Right atrium auricular region (tissue), 2 donors: ENCODE measurements around the gene ADGRG1. TPM values are rescaled to one million over a fixed set of nuclear protein-coding genes. Genes with fewer than 3 reads are reported as not detected.

Experiments
- DNase-seq: peaks from one replicate; pipeline ENCODE4 v3.0.0-alpha.2; 2019; ENCODE audit warnings: low spot score
- H3K27ac ChIP-seq, 2 donors: fragments of 200-600 bp; sonication (generic); 1 replicate in 1 of 2; 2 replicates in 1 of 2; pipeline ENCODE4 v1.5.1; 2016 to 2019
- H3K27me3 ChIP-seq, 2 donors: fragments of 200-600 bp; sonication (generic); one replicate each; pipeline versions ENCODE4 v1.5.1 to v1.6.0; 2017 to 2019
- H3K36me3 ChIP-seq: fragments of 200-600 bp; sonication (generic); one replicate; pipeline ENCODE4 v1.5.1; 2016
- H3K4me1 ChIP-seq, 2 donors: fragments of 200-600 bp; sonication (generic); one replicate each; pipeline versions ENCODE4 v1.5.1 to v1.6.0; 2017 to 2019
- H3K4me3 ChIP-seq, 2 donors: fragments of 200-600 bp; sonication (generic); 1 replicate in 1 of 2; 2 replicates in 1 of 2; pipeline ENCODE4 v1.5.1; 2017 to 2019; ENCODE audit warnings: mild to moderate bottlenecking in 1 of 2, moderate library complexity in 1 of 2
- H3K9me3 ChIP-seq, 2 donors: fragments of 200-600 bp; sonication (generic); one replicate each; pipeline ENCODE4 v1.5.1; 2019
- CTCF ChIP-seq, 2 donors: fragments of 200-600 bp; sonication (generic); IDR thresholded peaks; one replicate each; pipeline ENCODE4 v1.5.1; 2019; ENCODE audit warnings: antibody characterized with exemption in 2 of 2
- total RNA-seq, 2 donors: library from RNA; depleted of rRNA; stranded (reverse); fragments of >200 nt; gene quantifications; one replicate each; pipeline ENCODE4 v1.1.0, GENCODE V29; 2016

ADGRG1 gene
- total RNA-seq, 2 donors from 2014 or later = 12.6 to 25.5 TPM

DNA sequence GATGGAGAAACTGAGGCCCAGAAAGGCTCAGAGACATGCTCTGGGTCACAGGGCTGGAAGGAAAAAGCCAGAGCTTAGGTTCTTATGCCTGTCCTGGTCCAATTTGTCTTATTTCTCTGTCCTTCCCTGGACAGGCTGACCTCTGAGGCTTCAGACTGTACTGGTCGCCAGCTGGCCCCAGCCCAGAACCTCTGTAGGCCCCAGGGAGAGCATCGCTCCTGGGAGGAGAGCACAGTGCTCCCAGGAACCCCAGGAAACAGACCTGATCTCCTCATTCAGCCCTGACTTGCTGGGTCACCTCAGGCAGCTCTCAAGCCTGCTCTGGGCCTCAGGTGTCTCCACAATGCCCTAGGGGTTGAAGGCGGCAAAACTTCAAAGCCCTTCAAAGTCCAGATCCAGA is 71.1 kb downstream of the ADGRG1 start:
- H3K27ac ChIP-seq = no peak overlapping the region
- H3K4me1 ChIP-seq = no peaks in the 10 kb centered on the region
- H3K27me3 ChIP-seq = no peaks in the 10 kb centered on the region
- H3K36me3 ChIP-seq = no peaks in the 10 kb centered on the region
- TF ChIP-seq CTCF (IDR thresholded peaks at IDR 0.05) = no peak
- H3K4me3 ChIP-seq = no peak overlapping the region
- no peak for DNase-seq
- no peaks in the 10 kb centered on the region for H3K9me3 ChIP-seq

DNA sequence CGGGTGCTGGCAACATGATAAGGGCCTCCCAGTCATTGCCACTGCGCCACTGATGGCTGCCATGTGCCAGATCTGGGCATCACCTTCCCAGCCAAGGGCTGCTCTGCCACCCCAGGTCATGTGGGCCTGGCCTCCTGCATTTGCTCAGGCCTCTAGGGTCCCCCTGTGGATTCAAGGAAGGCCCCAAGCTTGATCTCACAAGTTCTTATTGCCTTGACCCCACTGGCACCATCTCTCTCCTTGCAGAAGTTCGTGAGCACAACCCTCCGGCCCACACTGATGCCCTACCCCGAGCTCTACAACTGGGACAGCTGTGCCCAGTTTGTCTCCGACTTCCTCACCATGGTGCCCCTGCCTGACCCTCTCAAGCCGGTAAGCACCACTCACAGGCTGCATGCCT is 71.5 kb downstream of the ADGRG1 start:
- no peaks in the 10 kb centered on the region for H3K36me3 ChIP-seq
- H3K4me1 ChIP-seq = no peaks in the 10 kb centered on the region
- H3K4me3 ChIP-seq = no peak overlapping the region
- no peaks in the 10 kb centered on the region for H3K27me3 ChIP-seq
- DNase-seq = no peak
- H3K27ac ChIP-seq = no peak overlapping the region
- TF ChIP-seq CTCF (IDR thresholded peaks at IDR 0.05) = no peak
- no peaks in the 10 kb centered on the region for H3K9me3 ChIP-seq

GRCh38 chr16:57700781-57701551 is 72.5 kb downstream of the ADGRG1 start:
- Histone ChIP-seq H3K4me1 (no peaks in the 10 kb centered on the region), H3K9me3 (no peaks in the 10 kb centered on the region), H3K36me3 (no peaks in the 10 kb centered on the region), H3K4me3 (no peak overlapping the region), H3K27me3 (no peaks in the 10 kb centered on the region), H3K27ac (no peak overlapping the region)
- TF ChIP-seq CTCF (IDR thresholded peaks at IDR 0.05) = no peak
- no peak for DNase-seq

DNA sequence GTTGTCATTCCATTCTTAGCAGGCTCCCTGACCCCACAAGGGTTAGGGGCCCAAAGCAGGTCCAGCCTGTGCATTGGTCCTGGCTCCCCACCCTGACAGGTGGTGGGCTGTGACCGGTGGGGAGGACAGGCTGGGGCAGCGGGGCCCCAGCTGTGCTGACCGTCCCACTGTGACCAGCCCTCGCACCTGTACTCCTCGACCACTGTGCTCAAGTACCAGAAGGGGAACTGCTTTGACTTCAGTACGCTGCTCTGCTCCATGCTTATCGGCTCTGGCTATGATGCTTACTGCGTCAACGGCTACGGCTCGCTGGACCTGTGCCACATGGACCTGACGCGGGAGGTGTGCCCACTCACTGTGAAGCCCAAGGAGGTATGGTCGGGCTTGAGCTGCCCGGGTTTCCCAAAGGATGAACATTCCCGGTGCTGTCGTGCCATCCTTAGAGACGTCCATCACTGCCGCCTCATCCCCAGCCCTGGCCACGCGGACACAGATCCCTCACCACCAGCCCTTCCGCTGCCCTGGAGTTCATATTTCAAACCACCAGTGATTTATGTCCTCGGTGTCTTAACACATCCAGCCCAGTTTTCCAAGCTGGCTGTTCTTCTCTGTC is 73.4 kb downstream of the ADGRG1 start:
- Histone ChIP-seq H3K4me1 (no peaks in the 10 kb centered on the region), H3K4me3 (no peak overlapping the region), H3K9me3 (no peaks in the 10 kb centered on the region), H3K36me3 (no peaks in the 10 kb centered on the region), H3K27ac (no peak overlapping the region), H3K27me3 (no peaks in the 10 kb centered on the region)
- DNase-seq = no peak
- no peak for TF ChIP-seq CTCF (IDR thresholded peaks at IDR 0.05)

DNA sequence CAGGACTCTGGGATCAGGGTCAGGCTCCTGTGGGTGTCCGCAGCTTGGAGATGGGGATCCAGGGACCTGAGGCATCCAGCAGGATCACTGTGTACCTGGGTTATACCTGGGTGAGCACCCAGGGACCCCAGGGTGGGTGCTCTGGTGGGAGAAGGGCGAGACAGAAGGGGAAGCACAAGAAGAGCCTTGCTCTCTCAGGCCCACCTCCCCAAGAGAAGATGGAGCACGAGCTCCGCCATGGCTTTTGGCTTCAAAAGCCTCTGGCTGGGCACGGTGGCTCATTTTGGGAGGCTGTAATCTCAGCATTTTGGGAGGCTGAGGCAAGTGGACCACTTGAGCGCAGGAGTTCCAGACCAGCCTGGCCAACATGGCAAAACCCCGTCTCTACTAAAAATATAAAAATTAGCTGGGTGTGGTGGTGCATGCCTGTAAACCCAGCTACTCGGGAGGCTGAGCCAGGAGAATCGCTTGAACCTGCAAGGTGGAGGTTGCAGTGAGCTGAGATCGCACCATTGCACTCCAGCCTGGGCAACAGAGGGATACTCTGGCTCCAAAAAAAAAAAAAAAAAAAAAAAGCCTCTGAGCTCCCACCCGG is 75.1 kb downstream of the ADGRG1 start:
- Histone ChIP-seq H3K36me3 (no peaks in the 10 kb centered on the region), H3K4me3 (no peak overlapping the region), H3K27me3 (no peaks in the 10 kb centered on the region), H3K4me1 (no peaks in the 10 kb centered on the region), H3K9me3 (no peaks in the 10 kb centered on the region), H3K27ac (no peak overlapping the region)
- no peak for TF ChIP-seq CTCF (IDR thresholded peaks at IDR 0.05)
- no peak for DNase-seq
